Measurements from ENCODE around the gene PTPRN2. TPM values are rescaled to one million over a fixed set of nuclear protein-coding genes. Genes with fewer than 3 reads are reported as not detected.

The PTPRN2 gene
- total and polyA plus RNA-seq, 2 donors (not counting 3 experiments of a cell fraction or from before 2014, with no cell fraction given): 0.62 to 0.88 TPM

DNA sequence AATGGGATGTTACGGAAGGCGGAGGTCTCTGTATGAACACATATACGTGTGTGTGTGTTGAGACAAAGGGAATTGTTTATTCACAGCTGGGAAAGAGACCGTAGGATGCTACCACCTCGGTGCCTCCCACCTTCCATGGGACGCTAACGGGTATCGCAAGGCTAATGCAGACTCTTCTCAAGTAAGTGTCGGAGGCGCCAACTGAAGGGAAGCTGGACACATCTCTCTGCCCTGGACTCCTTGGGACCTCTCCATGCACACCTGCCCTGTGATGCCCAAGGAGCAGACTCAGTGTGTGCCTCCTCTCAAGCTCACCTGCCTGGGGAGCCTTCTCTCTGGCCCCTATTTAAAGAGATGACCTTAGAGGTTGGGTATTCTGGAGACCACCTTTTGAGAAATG lies 1020.0 kb downstream of the PTPRN2 start:
- Histone ChIP-seq H3K27me3 (ENCODE audit: control insufficient read depth in 2 of 2, insufficient read depth in 2 of 2, low read length in 2 of 2) (no peaks in the 10 kb centered on the region), H3K9me1 (replicated peaks; ENCODE audit: control insufficient read depth, extremely low read depth, insufficient read depth, low read length) (no peaks in the 10 kb centered on the region), H3K4me1 (ENCODE audit: control insufficient read depth, extremely low read depth, insufficient read depth, low read length) (no peaks in the 10 kb centered on the region), H2AFZ (ENCODE audit: low read depth, low read length) (no peak overlapping the region), H3K27ac (ENCODE audit: insufficient read depth, low read depth, low read length) (no peak overlapping the region), H3K9me3 (replicated peaks; ENCODE audit: control insufficient read depth, insufficient read depth, low read length) (no peaks in the 10 kb centered on the region), H3K36me3 (ENCODE audit: control insufficient read depth in 2 of 2, extremely low read depth in 1 of 2, insufficient read depth in 2 of 2, low read length in 2 of 2) (no peaks in the 10 kb centered on the region), H3K79me2 (ENCODE audit: control insufficient read depth, insufficient read depth, low read length) (no peaks in the 10 kb centered on the region), H4K20me1 (replicated peaks; ENCODE audit: control insufficient read depth, extremely low read depth, insufficient read depth, low read length) (no peaks in the 10 kb centered on the region), H3K4me3 (replicated peaks in 1 of 3; ENCODE audit: insufficient read depth in 1 of 3, low read depth in 1 of 3, low read length in 3 of 3) (no peak overlapping the region), H3K9ac (replicated peaks; ENCODE audit: extremely low read depth, insufficient read depth, low read length) (no peak overlapping the region), H3K4me2 (ENCODE audit: insufficient read depth, low read length) (no peak overlapping the region)
- dilution Hi-C loops (cut with MboI; ENCODE audit: extremely low pct_ligation_motif_present, low sequenced_read_pairs) (no loop called here), intact Hi-C loops (cut with micrococcal nuclease) (loop anchor here (5.0 kb wide), 1 partner anchor 135 kb away; no protein-coding TSS in a partner anchor)
- ChIA-PET POLR2A (no interaction called here), CTCF (no interaction called here)
- FAIRE-seq (no peak), DNase-seq (ENCODE audit: low read depth, low spot score) (no peak)
- TF ChIP-seq MYC (IDR thresholded peaks at IDR 0.05; ENCODE audit: low read depth, low read length) (no peak), EZH2 (IDR thresholded peaks at IDR 0.05; ENCODE audit: borderline replicate concordance, low read depth, low read length, severe bottlenecking) (no peak), POLR2AphosphoS5 (IDR thresholded peaks at IDR 0.05; ENCODE audit: insufficient read depth, low read depth, low read length) (no peak), POLR2A (IDR thresholded peaks at IDR 0.05; ENCODE audit: low read depth, low read length) (no peak), JUN (IDR thresholded peaks at IDR 0.05; ENCODE audit: borderline replicate concordance, insufficient read depth, insufficient read length, low read depth) (no peak), GATA2 (IDR thresholded peaks at IDR 0.05; ENCODE audit: insufficient read depth, insufficient read length, low read depth, low read length) (no peak)
- TF ChIP-seq, protein P1, sequence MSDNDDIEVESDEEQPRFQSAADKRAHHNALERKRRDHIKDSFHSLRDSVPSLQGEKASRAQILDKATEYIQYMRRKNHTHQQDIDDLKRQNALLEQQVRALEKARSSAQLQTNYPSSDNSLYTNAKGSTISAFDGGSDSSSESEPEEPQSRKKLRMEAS (IDR thresholded peaks at IDR 0.05; ENCODE audit: insufficient read depth, insufficient read length): no peak
- TF ChIP-seq, protein P2, sequence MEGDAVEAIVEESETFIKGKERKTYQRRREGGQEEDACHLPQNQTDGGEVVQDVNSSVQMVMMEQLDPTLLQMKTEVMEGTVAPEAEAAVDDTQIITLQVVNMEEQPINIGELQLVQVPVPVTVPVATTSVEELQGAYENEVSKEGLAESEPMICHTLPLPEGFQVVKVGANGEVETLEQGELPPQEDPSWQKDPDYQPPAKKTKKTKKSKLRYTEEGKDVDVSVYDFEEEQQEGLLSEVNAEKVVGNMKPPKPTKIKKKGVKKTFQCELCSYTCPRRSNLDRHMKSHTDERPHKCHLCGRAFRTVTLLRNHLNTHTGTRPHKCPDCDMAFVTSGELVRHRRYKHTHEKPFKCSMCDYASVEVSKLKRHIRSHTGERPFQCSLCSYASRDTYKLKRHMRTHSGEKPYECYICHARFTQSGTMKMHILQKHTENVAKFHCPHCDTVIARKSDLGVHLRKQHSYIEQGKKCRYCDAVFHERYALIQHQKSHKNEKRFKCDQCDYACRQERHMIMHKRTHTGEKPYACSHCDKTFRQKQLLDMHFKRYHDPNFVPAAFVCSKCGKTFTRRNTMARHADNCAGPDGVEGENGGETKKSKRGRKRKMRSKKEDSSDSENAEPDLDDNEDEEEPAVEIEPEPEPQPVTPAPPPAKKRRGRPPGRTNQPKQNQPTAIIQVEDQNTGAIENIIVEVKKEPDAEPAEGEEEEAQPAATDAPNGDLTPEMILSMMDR (IDR thresholded peaks at IDR 0.05; ENCODE audit: extremely low read depth in 1 of 2, insufficient read depth in 1 of 2, low read depth in 1 of 2, low read length in 2 of 2): no peak
- BruUV-seq (replicated peaks): no TSS peak

Measured in endothelial cell of umbilical vein (primary cell).